ENCODE measurements around the gene UBR1.

Gene UBR1

DNA sequence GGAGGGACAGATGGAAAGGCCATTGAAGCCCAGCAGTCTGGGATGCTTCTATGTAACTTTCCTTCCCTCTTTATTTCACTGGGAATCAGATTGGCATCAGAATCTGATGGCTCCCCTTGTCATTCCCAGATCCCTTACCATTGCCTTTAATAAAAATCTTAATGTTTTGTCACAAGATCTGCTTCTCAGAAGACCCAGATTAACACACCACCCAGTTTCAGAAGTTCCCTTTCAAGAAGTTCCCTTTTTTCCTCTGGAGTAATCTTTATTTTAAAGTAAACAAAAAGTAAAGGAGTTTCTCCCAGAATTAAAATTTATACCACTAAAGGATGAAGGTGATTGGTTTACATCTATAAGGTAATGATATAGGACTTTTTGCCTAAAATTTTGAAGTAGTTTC, 76.4 kb downstream of the UBR1 start:
- TF ChIP-seq, protein P1, sequence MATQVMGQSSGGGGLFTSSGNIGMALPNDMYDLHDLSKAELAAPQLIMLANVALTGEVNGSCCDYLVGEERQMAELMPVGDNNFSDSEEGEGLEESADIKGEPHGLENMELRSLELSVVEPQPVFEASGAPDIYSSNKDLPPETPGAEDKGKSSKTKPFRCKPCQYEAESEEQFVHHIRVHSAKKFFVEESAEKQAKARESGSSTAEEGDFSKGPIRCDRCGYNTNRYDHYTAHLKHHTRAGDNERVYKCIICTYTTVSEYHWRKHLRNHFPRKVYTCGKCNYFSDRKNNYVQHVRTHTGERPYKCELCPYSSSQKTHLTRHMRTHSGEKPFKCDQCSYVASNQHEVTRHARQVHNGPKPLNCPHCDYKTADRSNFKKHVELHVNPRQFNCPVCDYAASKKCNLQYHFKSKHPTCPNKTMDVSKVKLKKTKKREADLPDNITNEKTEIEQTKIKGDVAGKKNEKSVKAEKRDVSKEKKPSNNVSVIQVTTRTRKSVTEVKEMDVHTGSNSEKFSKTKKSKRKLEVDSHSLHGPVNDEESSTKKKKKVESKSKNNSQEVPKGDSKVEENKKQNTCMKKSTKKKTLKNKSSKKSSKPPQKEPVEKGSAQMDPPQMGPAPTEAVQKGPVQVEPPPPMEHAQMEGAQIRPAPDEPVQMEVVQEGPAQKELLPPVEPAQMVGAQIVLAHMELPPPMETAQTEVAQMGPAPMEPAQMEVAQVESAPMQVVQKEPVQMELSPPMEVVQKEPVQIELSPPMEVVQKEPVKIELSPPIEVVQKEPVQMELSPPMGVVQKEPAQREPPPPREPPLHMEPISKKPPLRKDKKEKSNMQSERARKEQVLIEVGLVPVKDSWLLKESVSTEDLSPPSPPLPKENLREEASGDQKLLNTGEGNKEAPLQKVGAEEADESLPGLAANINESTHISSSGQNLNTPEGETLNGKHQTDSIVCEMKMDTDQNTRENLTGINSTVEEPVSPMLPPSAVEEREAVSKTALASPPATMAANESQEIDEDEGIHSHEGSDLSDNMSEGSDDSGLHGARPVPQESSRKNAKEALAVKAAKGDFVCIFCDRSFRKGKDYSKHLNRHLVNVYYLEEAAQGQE (IDR thresholded peaks at IDR 0.05; ENCODE audit: insufficient read depth in 1 of 2, low read depth in 2 of 2, low read length in 2 of 2): no peak
- TF ChIP-seq POLR2AphosphoS5 (IDR thresholded peaks at IDR 0.05; ENCODE audit: low read depth, low read length) (no peak), SIN3A (IDR thresholded peaks at IDR 0.05; ENCODE audit: borderline replicate concordance, insufficient read depth, low read length) (no peak), TAF1 (IDR thresholded peaks at IDR 0.05; ENCODE audit: borderline replicate concordance, insufficient read depth, low read length) (no peak), FOXP2 (optimal IDR thresholded peaks at IDR 0.05; ENCODE audit: borderline replicate concordance, extremely low read depth, extremely low read length, insufficient read depth) (no peak)

DNA sequence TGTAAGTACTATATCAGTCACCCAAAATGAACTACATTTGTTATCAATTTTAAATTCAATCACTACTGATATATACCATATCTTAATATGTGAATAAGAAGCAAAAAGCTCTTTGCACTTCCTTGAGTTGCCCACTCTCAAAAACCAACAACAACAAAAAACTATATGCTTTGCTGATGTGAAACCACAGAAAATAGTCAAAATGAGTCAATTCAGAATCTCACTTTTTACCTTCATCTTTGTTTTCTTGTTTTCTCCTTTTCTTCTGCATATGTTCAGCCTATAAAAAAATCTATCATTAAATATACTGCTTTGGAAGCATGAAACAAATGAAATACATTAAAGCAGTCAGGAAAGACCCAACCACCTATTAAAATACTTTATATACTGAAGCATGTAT, 80.7 kb downstream of the UBR1 start:
- TF ChIP-seq FOXP2 (optimal IDR thresholded peaks at IDR 0.05; ENCODE audit: borderline replicate concordance, extremely low read depth, extremely low read length, insufficient read depth): no peak
- TF ChIP-seq, protein P1 (IDR thresholded peaks at IDR 0.05; ENCODE audit: insufficient read depth in 1 of 2, low read depth in 2 of 2, low read length in 2 of 2): no peak
- no peak for TF ChIP-seq POLR2AphosphoS5 (IDR thresholded peaks at IDR 0.05; ENCODE audit: low read depth, low read length)
- no peak for TF ChIP-seq SIN3A (IDR thresholded peaks at IDR 0.05; ENCODE audit: borderline replicate concordance, insufficient read depth, low read length)
- no peak for TF ChIP-seq TAF1 (IDR thresholded peaks at IDR 0.05; ENCODE audit: borderline replicate concordance, insufficient read depth, low read length)

DNA sequence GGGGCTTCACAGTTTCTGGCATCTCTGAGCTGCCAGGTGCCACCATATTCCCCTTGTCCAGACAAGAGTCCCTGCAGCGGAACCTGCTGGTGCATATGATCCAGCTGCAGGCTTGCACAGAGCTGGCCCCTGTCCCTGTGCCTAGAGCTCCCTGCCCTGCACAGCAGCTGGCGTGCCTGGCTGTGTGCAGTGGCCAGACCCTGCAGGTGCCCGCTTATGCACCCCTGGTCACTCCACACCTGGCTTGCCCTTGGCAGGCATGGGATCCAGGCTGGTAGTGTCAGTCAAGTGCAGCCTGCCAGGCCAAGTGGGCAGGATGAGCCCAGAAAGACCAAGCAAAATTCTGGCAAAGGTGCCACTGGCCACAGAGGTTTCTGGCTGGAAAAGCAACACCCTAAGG, 96.6 kb downstream of the UBR1 start:
- TF ChIP-seq TAF1 (IDR thresholded peaks at IDR 0.05; ENCODE audit: borderline replicate concordance, insufficient read depth, low read length): no peak
- TF ChIP-seq POLR2AphosphoS5 (IDR thresholded peaks at IDR 0.05; ENCODE audit: low read depth, low read length): no peak

DNA sequence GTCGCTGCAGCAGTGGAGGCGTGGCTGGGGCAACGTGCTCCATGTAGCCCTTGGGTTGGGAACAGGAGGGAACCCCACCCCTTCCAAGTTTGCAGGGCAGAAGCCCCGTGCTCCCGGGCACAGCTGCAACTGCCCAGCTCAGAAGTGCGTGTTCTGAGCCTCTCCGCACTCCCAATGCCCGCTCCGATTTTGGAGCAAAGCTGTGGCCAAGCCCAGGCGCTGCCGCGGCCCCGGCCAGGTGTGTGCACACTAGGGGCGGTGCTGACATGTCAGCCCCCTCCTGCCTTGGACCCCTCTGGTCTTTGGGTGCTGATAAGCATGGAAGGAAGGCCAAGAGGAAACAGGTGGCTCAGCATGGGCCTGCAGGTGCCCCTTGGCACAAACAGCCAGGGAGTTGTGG, 97.7 kb downstream of the UBR1 start:
- TF ChIP-seq, protein P1 (IDR thresholded peaks at IDR 0.05; ENCODE audit: insufficient read depth in 1 of 2, low read depth in 2 of 2, low read length in 2 of 2): no peak
- no peak for TF ChIP-seq SIN3A (IDR thresholded peaks at IDR 0.05; ENCODE audit: borderline replicate concordance, insufficient read depth, low read length)

DNA sequence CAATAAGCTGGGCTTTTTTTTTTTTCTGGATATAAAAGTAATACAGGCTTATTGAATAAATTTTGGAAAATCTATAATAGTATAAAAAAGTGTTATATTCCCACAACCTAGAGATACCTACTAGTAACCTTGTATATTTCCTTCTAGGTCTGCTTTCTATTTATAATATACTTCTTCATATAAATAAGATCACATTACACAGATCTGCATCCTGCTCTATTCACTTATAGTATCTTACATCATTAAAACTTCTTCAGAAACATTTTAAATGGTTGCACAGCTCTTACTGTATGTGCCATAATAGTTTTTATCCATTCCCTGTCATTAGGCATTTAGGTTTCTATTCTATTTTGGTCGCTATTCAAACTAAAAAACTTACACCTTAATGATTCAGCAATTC, 98.3 kb downstream of the UBR1 start:
- TF ChIP-seq TAF1 (IDR thresholded peaks at IDR 0.05; ENCODE audit: borderline replicate concordance, insufficient read depth, low read length): no peak
- TF ChIP-seq, protein P1 (IDR thresholded peaks at IDR 0.05; ENCODE audit: insufficient read depth in 1 of 2, low read depth in 2 of 2, low read length in 2 of 2): no peak
- no peak for TF ChIP-seq POLR2AphosphoS5 (IDR thresholded peaks at IDR 0.05; ENCODE audit: low read depth, low read length)
- TF ChIP-seq SIN3A (IDR thresholded peaks at IDR 0.05; ENCODE audit: borderline replicate concordance, insufficient read depth, low read length): no peak
- TF ChIP-seq FOXP2 (optimal IDR thresholded peaks at IDR 0.05; ENCODE audit: borderline replicate concordance, extremely low read depth, extremely low read length, insufficient read depth): no peak

Data from PFSK-1 (cell line).